NT2/D1 (cell line): ENCODE results near the gene KLF17.

Experiments used
- SUZ12 ChIP-seq: IDR thresholded peaks from 2 replicates; pipeline ENCODE4 v1.6.1; 2011; ENCODE audit not compliant: insufficient read length, insufficient read depth; ENCODE audit errors: extremely low read depth
- YY1 ChIP-seq: IDR thresholded peaks from 2 replicates; pipeline ENCODE4 v1.6.1; 2011; ENCODE audit not compliant: insufficient read length, insufficient read depth
- ZNF274 ChIP-seq: IDR thresholded peaks from 2 replicates; pipeline ENCODE4 v1.6.1; 2011; ENCODE audit warnings: mild to moderate bottlenecking, low read depth, low read length

DNA sequence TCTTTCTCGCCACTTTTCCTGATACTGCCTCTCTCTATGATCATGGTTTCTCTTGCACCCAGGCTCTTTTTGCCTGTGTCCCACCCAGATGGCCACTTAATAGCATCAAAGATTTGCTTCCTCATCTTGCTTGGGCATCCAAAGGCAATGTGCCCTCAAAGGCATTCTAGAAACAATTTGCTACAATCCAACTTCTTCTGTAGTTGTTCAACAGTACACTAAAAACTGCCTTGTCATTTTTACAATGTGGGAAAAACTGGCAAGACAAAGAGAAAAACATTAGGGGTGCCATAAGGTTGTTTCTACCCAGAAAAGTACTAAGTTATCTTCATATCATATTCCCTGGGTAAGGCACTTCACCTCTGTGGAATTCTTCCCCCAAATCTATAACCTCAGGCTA is 39.3 kb downstream of the KLF17 start:
- TF ChIP-seq ZNF274 = no peak
- no peak for TF ChIP-seq YY1
- no peak for TF ChIP-seq SUZ12
